SK-N-MC (cell line): ENCODE measurements around the gene VWA8.
"Not testable (repeated sequence)": the region's sequence is repeated elsewhere in the genome, so short reads cannot be mapped to it uniquely, and the experiment has no call there.

Source experiments
- DNase-seq: peaks from one replicate; pipeline ENCODE4 v3.0.0-alpha.2; 2011; ENCODE audit warnings: low read depth, low spot score
- H3K27ac ChIP-seq: fragments of 200-600 bp; sonication (generic); 2 replicates; pipeline ENCODE4 v1.5.1; 2016; ENCODE audit warnings: mixed run types
- H3K36me3 ChIP-seq: fragments of 200-600 bp; sonication (generic); 2 replicates; pipeline ENCODE4 v1.6.1; 2017; ENCODE audit warnings: antibody characterized with exemption, low read length, mixed read lengths; ENCODE audit not compliant: insufficient read depth
- H3K4me3 ChIP-seq: fragments of 200-600 bp; sonication (generic); 2 replicates; pipeline ENCODE4 v1.5.1; 2016
- H3K9ac ChIP-seq: fragments of 200-600 bp; sonication (generic); 2 replicates; pipeline ENCODE4 v1.8.0; 2017; ENCODE audit warnings: mixed run types, mixed read lengths; ENCODE audit not compliant: insufficient read length
- H3K9me3 ChIP-seq: fragments of 200-600 bp; sonication (generic); 2 replicates; pipeline ENCODE4 v1.6.1; 2017; ENCODE audit warnings: low read depth, mild to moderate bottlenecking, antibody characterized with exemption, low read length, moderate library complexity, mixed read lengths
- EZH2 ChIP-seq: fragments of 200-600 bp; sonication (generic); IDR thresholded peaks from one replicate; pipeline ENCODE4 v1.6.1; 2017; ENCODE audit warnings: antibody characterized with exemption
- FOXP2 ChIP-seq: optimal IDR thresholded peaks from 2 replicates; pipeline ENCODE3; 2011; ENCODE audit warnings: mild to moderate bottlenecking, moderate library complexity; ENCODE audit not compliant: insufficient read depth; ENCODE audit errors: extremely low read length, control extremely low read depth
- POLR2AphosphoS5 ChIP-seq: IDR thresholded peaks from 2 replicates; pipeline ENCODE4 v1.6.1; 2012; ENCODE audit warnings: mild to moderate bottlenecking, low read depth, low read length, borderline replicate concordance

VWA8 gene

GRCh38 chr13:41654796-41655195, 306.1 kb downstream of the VWA8 start:
- no peak overlapping the region for H3K9ac ChIP-seq
- TF ChIP-seq EZH2 (no peak), FOXP2 (no peak), POLR2AphosphoS5 (no peak)
- H3K4me3 ChIP-seq: no peak overlapping the region
- no peak for DNase-seq
- H3K27ac ChIP-seq: no peak overlapping the region
- no peaks in the 10 kb centered on the region for H3K36me3 ChIP-seq
- H3K9me3 ChIP-seq: no peaks in the 10 kb centered on the region

DNA sequence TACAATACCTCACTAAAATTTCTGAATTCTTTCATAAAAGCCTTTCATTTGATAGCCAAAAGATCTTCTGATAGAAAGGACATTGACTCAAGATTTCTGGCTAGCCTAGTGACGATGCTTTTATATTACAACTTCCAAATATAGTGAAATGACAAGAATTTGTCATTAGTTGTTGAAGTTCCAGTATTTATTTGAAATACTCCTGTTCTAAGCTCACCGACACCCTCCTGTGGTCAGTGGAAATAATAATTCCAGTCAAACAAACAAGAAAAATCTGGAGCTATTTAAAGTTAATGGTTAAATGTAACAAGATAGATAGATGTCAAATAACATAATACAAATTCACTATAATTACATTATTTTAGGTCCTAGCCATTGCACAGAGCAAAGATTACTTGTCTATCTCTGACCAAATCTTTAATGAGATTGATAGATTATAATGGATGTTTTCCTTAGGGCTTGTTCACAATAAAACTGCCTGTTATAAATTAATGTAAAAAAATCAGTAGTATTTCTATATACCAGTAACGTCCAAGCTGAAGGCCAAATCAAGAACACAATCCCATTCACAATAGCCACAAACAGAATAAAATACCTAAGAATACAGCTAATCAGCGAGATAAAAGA, 308.1 kb downstream of the VWA8 start:
- Histone ChIP-seq H3K4me3 (no peak overlapping the region), H3K27ac (no peak overlapping the region), H3K9ac (no peak overlapping the region), H3K9me3 (no peaks in the 10 kb centered on the region), H3K36me3 (no peaks in the 10 kb centered on the region)
- TF ChIP-seq POLR2AphosphoS5 (no peak), FOXP2 (no peak), EZH2 (no peak)
- peak; percentile 32 for DNase-seq

- no peaks in the 10 kb centered on the region for H3K36me3 ChIP-seq
- no peak for TF ChIP-seq FOXP2
- no peak for TF ChIP-seq EZH2
- no peak for TF ChIP-seq POLR2AphosphoS5
- DNase-seq: no peak
- no peak overlapping the region for H3K27ac ChIP-seq
- no peaks in the 10 kb centered on the region for H3K9me3 ChIP-seq
- H3K9ac ChIP-seq: no peak overlapping the region
- no peak overlapping the region for H3K4me3 ChIP-seq
Observed at GRCh38 chr13:41651413-41652058, 309.4 kb downstream of the VWA8 start.

- Histone ChIP-seq H3K27ac (no peak overlapping the region), H3K4me3 (no peak overlapping the region), H3K9me3 (no peaks in the 10 kb centered on the region), H3K36me3 (no peaks in the 10 kb centered on the region), H3K9ac (no peak overlapping the region)
- no peak for DNase-seq
- TF ChIP-seq FOXP2 (no peak), EZH2 (no peak), POLR2AphosphoS5 (no peak)
Observed at GRCh38 chr13:41650706-41651105, 310.2 kb downstream of the VWA8 start.

- Histone ChIP-seq H3K9ac (no peak overlapping the region), H3K9me3 (no peaks in the 10 kb centered on the region), H3K4me3 (no peak overlapping the region), H3K27ac (no peak overlapping the region), H3K36me3 (no peaks in the 10 kb centered on the region)
- no peak for TF ChIP-seq EZH2
- TF ChIP-seq POLR2AphosphoS5: no peak
- TF ChIP-seq FOXP2: no peak
- no peak for DNase-seq
Observed at GRCh38 chr13:41649659-41650058, 311.2 kb downstream of the VWA8 start.

- Histone ChIP-seq H3K9me3 (no peaks in the 10 kb centered on the region), H3K4me3 (no peak overlapping the region), H3K36me3 (no peaks in the 10 kb centered on the region), H3K9ac (no peak overlapping the region), H3K27ac (peak overlapping the region; percentile 68; the same call in 1 of the 2 replicates)
- DNase-seq: no peak
- TF ChIP-seq FOXP2 (no peak), EZH2 (no peak), POLR2AphosphoS5 (no peak)
Observed at GRCh38 chr13:41648314-41648935, 312.5 kb downstream of the VWA8 start.

DNA sequence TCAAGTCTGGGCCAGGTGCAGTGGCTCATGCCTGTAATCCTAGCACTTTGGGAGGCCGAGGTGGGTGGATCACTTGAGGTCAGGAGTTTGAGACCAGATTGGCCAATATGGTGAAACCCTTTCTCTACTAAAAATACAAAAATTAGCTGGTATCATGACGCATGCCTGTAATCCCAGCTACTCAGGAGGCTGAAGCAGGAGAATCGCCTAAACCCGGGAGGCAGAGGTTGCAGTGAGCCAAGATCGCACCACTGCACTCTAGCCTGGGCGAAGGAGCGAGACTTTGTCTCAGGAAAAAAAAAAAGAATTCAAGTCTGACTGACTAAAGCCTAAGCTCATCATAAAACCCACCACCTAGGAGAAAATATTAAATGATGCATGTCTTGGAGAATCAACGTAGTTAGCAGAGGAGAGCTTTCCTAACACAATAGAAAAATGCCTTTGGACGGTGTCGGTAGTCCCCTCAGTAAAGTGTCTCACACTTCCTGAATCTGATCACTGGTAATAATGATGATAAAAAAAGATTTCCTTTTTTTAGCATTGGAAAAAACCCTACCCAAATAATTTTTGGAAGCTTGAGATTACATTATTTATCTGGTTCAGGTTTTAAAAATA, 313.1 kb downstream of the VWA8 start:
- peak overlapping the region; percentile 68; the same call in 1 of the 2 replicates for H3K27ac ChIP-seq
- H3K36me3 ChIP-seq, H3K9ac ChIP-seq, DNase-seq, H3K9me3 ChIP-seq, H3K4me3 ChIP-seq: not testable (repeated sequence)

- no peaks in the 10 kb centered on the region for H3K36me3 ChIP-seq
- DNase-seq: no peak
- no peak for TF ChIP-seq EZH2
- no peak for TF ChIP-seq FOXP2
- no peak overlapping the region for H3K4me3 ChIP-seq
- H3K27ac ChIP-seq: no peak overlapping the region
- H3K9ac ChIP-seq: no peak overlapping the region
- no peaks in the 10 kb centered on the region for H3K9me3 ChIP-seq
Observed at GRCh38 chr13:41645331-41645730, 315.6 kb downstream of the VWA8 start.

DNA sequence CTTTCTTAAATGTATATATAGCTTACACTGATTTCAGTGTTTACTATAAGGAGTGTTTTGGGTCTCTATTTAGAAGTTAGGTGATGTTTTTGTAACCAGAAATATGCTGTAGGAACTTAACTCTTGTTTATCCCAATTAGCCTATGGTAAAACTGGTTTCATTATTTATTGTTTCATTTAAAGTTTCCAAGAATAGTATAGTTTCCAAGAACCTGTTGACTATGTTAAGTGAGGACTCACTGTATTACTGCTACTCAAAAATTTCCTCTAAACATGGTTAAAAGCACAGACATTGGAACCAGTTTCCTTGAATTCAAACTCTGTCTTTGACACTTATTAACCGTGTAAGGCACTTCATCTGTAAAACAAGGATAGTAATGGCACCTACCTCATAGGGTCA, 316.2 kb downstream of the VWA8 start:
- Histone ChIP-seq H3K4me3 (no peak overlapping the region), H3K27ac (no peak overlapping the region), H3K36me3 (no peaks in the 10 kb centered on the region), H3K9ac (no peak overlapping the region), H3K9me3 (no peaks in the 10 kb centered on the region)
- TF ChIP-seq POLR2AphosphoS5: no peak
- TF ChIP-seq FOXP2: no peak
- TF ChIP-seq EZH2: no peak
- DNase-seq: no peak
